ENCODE data around the gene HOXC5. TPM values are rescaled to one million over a fixed set of nuclear protein-coding genes. Genes with fewer than 3 reads are reported as not detected.

Gene HOXC5
- polyA plus RNA-seq, 10 donors, result 0.63 to 2.7 (median 1.8) TPM

DNA sequence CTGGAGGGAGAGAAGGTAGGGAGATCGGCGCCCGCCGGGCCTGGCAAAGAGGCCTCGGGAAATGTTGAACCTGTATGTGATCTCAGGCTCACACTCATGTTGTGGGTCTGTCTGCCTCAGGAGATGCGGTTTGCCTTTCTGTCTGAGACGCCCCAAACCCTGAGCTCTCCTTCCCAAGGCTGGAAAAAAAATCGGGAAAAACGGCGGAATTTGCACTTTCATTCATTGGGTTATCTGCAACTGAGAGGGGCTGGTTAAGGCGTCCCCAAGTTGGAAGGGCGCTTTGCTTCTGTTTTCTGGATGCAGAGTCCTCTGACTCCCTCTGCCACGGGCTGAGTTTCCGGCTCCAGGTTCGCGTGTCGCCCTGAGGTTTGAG is 37.9 kb upstream of the HOXC5 start:
- DNase-seq, result no peak

DNA sequence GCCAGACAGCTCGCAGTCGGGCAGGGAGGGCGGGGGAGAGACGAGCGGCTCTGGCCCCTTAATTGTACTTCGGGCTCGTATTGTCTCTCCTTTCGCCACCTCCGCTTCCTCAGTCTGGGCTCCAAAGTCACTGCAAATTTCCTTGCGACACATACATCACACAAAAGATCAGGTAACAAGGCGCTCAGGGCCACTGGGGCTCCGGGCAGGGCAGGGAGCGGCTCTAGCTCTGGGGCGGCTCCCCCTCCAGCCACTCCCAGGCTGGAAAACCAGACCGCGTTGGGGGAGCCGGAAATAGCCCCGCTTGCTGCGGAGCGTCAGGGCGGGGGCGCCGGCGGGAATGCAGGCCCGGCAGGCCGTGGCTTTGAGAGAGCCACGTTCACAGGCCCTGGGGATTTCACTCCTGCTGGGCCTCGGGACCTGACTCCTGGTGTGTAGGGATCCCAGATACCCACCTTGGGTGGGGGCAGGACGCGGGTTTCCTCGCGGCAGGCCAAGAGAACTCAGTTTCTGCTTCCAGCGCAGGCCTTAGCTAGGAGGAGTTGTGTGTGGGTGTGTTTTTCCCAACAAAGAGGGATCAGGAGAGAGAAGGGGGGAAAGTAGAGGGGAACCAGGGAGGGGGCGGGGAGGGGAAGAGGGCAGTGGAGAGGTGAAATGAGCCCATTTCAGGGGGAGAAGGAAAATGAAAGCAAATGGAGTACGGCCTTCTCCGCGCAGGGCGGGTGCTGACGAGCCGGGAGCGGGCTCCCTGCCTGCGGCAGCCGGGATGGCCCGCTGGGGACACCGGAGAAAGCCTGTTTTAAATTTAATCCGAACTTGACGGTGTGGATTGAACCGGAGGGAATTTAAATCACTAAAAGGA is 37.2 kb upstream of the HOXC5 start:
- DNase-seq, result peak in 1 of 3 donors; percentile 93

DNA sequence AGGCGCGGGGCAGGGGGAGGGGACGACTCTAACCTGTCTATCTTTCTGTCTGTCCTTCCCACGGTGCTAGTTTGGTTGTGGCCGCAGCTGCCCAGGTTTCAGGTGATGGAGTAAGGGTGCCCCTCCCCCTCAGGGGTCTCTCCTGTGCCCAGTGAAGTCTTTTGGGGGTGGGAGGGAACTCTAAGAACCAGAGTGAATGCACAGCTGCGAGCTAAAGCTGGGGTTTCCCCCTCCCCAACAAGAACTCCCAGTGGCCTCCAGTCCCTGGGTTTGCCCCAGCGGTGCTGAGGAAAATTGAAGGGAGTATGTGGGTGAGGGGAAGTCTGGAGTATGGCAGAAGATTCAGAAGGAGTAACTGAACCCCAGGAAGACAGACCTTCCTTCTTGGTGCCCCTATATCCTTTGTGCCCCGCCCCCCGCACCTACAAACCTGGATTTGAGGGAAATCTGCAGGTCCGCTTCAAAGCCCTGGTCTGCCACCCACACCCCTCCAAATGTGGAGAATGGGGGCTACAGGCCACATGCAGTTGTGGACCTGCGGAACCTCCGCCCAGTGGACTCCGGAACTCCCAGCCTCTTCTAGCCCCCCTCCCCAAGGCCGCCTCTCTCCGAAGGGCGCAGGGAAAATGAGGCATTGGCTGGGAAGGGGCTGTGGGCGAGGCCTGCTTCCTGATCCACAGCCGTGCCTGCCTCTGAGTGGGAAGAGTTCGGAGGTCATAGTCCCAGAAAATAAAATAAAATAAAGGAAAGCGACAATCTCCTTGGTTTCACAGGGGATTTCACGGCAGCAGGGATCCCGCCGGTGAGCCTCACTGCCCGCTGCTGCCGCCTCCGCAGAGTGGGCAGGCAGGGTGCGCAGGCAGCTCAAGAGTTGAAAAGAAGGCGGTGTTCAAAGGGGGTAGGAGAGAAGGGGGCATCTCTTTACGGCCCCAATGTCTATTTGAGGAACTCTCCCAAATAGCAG is 36.3 kb upstream of the HOXC5 start:
- DNase-seq, result peak in 1 of 3 donors; percentile 77

DNA sequence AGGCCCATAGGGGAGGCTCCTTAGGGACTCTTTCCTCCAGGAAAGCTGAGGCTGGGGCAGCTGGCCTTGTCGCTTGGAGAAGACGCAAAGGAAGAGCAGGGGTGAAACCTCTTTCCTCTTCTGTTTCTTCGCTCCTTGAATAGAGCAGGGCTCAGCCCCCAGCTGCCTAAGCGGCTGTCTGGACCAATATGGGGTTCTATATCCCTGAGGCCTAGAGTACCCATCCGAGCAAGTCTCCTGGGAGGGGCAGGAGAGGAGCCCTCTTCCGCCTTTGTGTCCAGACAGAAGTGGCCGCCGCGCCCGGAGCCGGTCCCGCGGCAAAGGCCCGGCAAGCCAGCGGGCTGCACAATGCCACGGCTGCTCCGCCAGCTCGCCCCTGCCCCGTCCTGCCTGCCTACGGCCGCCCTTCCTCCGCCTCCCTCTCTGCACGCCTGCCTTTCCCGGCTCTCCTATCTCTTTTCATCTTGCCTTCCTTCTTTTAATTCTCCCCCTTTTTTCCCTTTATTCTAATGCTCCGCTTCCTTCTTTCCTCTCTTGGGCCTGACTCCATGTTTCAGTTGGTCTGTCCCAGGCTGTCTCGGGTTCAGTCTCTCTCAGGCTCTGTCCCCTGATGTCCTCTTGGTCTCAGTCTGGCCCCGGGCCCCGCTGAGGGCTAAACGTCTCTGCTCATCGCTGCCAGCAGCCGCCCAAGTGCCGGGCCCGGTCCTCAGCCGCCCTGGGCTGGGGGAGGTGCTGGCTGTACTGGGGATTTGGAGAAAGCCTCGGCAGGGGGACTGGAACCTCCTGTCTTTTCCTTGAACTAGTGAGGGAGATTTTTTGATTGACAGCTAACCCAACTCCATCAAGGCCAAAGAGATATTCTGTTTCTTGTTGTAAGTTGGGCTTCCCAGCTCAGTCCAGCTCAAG is 35.4 kb upstream of the HOXC5 start:
- peak in 1 of 3 donors; percentile 83 for DNase-seq

DNA sequence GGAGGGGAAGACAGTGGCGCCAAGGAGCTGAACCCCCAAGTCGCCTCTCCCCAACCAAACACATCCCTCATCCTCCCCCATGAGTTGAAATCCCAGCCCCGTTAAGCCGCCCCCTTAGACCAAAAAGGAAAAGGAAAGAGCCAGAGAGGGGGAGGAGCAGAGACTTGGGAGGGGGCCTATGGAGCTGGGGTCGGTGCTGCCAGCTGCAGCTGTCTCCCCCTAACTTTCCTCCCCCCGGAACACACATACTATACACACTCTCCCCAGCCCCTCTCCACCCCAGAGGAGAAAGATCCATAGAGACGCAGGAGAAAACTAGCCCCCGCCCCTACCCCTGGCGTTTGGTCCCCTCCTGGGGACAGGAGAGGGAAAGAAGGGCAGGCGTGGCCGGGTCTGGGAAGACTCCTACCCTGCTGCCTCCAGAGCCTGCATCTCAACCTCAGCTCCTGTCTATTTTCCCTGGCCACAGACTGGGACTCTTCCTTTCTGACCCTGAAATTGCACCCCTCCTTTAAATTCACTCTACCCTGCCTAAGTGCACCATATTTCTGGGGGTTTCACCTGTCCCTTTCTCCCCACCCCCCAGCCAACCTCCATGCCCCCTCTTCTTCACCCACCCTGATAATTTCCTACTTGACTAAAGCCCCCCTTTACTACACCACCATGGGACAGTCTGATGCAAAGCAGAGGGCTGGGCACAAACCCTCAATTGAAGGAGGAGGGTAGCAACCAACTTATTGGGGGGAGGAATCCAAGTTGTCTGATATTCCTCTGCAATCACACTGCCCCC is 34.5 kb upstream of the HOXC5 start:
- DNase-seq, result peak in 1 of 3 donors; percentile 86

DNA sequence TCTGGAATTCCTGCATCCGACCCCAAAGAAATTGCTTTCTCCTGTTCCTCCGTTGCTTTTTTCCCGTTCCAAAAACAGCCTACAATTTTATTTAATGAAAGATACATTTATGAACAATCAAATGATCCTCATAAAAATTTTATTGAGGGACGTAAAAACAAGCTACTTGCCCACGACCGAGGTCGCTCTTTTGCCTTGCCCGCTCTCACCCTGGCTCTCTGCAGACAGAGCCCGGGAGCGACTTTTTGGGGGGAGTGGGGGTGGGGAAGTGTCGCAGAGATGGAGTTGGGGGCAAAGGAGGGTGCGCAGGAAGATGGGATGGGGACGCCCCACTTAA is 34.0 kb upstream of the HOXC5 start:
- no peak for DNase-seq

DNA sequence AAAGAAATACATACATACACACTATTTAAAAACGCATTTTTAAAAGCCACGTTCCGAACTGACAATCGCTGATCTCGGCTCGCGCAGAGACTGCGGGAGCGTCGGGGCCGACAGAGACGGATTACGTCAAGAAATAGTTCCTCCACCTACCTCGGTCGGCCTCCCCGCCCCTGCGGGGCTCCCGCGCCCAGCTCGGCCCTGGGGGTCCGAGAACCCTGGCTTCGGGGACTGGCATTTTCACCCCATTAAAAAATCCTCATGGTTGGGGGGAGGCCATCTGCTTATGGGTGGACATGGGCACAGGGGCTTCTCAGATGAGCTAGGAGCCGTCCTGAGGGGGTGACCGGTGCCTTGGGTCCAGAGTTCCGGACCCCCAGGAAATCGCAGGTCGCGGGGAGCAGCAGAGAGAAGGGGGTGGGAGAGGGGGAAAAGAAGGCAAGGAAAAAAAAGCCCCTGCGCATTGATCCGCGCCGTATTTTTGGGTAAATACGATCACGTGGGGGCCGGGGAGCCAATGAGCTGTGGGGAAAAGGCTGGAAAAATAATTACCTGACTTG is 33.2 kb upstream of the HOXC5 start:
- peak in 2 of 3 donors; percentile 83 to 96 for DNase-seq

DNA sequence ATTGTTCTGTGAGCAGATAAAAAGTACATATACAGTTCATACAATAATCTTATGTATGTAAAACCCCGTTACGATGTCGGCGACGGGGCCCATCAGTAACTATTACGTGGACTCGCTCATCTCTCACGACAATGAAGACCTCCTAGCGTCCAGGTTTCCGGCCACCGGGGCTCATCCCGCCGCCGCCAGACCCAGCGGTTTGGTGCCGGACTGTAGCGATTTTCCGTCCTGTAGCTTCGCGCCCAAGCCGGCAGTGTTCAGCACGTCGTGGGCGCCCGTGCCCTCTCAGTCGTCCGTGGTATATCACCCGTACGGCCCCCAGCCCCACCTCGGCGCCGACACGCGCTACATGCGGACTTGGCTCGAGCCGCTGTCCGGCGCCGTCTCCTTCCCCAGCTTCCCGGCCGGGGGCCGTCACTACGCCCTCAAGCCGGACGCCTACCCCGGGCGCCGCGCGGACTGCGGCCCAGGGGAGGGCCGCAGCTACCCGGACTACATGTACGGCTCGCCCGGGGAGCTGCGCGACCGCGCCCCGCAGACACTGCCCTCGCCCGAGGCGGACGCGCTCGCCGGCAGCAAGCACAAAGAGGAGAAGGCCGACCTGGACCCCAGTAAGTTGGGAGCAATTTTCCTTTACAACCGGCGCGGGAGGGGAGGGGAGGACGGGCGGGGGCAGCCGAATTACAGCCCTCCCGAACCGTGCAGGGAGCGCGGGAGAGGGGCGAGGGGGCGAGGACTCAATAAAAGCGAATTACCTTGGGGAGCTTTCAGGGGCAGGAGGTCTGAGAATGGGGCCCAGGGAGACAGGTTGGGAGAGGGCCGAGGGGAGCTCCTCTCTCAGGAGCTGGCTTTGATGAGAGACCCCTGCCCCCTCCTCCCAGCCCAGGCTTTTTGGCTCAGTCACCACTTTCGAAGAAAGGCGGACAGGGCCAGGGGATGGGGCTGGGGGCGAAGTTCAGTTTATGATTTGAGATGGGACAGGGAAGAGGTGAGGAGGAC is 32.4 kb upstream of the HOXC5 start, which contains the start of gene HOXC9:
Gene HOXC9 (plus strand): TSS at position 46 of the 999 bp plus-strand sequence. CDS start 28 bp downstream, at position 74.
- no peak for DNase-seq

DNA sequence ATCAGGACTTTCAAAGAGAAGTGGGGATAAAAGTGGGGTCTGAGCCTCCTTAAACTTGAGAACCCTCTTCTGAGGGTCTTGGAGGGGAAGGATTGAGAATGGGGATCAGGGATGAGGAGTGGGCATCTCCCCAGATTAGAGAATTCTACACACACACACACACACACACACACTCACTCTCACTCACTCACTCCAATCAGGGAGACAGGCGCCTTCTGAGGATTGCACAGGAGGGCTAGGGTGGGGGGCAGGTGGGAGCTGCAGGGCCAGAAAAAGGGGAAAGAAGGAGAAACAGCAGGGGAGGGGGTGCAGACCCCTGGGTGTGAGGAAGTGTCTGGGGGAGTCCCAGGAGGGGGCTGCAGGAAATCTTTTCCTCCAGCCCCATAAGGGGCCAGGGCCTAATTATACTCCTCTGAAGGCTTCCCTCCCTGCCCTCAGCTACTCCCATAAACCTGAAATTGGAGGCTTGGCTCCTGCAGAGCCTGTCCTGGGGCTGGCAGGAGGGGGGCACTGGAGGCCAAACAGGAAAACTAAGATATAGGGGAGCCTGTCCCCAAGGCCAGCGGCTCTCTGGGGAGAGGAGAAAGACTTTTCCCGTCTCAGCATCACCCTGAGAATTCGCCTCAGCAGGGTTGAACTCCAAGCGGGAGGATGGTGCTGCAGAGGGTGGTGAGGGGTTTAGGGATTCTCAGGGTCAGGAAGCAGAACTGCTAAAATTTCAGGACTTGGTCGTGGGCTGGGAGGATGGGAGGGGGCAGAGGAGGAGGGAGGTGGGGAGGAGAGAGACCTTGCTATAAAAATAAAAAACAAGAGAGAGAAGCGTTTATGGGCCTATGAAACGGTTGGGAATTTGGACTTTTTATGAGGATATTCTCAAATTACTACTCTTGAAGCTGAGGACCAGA is 31.3 kb upstream of the HOXC5 start:
- no peak for DNase-seq

DNA sequence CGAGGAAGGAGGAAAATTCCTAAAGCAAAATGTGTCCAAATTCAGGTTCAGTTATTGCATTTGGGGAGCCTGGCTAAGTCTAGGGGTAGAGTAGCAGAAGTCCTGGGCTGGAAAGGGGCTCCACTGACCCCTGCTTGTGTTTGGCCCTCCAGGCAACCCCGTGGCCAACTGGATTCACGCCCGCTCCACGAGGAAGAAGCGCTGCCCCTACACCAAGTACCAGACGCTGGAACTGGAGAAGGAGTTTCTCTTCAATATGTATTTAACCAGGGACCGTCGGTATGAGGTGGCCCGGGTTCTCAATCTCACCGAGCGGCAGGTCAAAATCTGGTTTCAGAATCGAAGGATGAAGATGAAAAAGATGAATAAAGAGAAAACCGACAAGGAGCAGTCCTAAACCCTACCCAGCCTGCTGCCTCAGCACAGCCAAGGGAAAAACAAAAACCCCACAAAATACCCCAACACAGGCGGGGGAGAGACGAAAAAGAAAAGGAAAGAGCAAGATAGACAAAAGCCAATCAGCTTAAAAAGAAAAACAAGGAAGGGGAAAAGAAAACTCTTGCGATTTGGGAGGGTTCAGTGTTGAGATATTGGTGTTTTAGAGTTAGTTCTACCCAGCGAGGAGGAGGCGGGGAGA is 30.5 kb upstream of the HOXC5 start:
- DNase-seq, result peak in 1 of 3 donors; percentile 69

DNA sequence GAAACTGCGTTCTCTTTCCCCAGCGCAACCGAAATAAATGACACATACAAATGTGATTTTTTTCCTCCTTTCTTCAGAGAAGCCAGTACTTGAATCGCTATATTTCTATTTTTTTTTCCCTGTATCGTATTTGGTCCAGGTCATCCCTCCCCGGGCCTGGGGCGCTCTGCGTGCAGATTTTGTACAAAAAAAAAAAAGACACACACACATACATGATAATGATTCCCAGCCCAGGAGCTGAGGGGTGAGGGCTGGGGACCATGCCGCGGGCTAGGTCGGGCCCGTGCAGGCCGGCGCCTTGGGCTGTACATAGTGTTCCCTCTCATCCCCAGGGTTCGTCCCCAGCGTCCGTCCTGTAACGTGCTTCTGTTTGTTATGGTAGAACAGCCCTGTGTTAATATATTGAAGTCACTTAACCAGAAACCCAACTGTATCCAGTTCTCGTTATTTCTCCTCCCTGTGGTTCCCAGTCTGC is 29.9 kb upstream of the HOXC5 start:
- peak in 1 of 3 donors; percentile 67 for DNase-seq

DNA sequence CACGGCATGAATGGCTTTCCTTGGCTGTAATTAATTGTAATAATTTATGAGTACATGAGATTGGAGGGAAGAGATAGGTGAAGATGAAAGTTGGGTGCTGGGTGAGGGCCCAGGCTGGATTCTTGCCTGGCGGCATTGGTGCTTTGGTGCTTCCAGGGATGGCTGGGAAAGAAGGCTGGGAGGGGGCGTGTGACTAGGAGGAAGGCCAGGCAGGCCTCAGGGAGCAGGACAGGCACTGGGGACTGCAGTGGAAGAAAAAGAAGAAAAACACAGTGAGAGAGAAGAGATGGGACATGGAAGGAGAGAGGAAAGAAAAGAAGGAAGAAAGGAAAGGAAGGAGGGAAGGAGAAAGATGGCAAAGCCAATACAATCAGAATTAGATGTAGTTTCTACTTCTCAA is 29.2 kb upstream of the HOXC5 start:
- no peak for DNase-seq

DNA sequence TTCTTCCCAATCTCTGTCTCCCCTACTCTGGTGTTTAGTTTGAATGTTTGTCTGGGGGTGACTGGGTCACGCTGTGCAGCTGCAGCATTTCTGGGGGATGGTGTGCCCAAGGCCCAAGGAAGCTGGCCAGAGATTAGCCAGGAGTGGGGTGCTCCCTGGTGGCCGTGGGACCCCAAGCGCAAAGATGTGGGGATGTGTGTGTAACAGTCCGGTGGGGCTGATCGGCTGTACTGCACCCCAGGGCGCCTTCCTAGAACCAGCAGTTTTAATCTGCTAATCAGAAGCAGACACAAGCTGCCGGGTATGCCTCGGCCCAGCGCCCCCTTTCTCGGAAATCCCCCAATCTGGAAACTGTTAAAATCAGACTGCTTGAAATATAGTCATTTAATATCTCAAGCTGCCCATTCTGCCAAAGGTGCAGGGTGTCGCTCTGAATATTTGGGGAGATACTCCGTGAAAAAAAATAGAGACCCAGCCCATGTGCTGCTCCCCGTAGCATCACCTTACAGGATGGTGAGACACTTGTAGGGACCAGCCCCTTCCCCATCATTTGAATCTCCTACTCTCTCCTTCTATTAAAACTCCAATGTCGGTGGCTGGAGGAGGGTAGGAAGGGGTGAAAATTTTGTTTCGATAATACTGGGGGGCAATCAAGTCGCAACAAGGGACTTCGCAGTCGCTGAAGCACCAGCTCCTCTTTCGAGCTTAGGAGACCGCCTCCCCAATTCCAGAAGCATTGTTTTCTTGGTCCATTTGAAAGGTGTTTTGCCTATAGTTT is 28.6 kb upstream of the HOXC5 start:
- no peak for DNase-seq

DNA sequence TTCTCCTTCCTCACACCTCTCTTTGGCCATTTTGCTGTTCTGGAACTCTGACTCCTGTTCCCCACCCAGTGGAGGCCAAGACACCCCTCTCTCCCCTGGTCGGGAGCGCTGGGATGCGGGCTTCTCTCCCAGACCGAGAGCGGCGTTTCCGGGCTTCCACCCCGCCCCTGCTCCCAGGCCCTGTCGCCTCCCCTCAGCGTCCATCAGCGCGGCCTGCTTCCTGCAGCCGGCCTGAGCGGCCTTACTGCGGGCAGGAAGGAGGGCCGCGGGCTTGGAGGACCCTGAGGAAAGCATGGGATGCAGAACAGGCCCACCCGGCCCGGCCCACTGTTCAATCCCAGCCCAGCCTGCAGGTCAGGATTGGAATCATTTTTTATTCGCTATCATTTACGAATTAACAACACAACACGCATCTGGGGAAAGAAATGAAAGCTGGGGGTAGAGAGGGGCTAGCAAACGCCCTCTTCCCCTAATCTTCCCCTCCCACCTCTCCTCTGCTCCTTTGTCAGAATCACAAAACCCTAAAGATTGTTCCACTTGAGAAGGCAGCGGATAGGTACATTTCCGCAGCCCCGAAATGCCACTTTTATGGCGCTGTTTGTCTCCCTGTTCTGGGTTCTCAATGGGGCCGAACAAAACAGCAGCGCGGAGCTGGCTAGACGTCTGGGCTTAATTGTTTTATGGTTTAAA is 27.9 kb upstream of the HOXC5 start:
- peak in 1 of 3 donors; percentile 89 for DNase-seq

DNA sequence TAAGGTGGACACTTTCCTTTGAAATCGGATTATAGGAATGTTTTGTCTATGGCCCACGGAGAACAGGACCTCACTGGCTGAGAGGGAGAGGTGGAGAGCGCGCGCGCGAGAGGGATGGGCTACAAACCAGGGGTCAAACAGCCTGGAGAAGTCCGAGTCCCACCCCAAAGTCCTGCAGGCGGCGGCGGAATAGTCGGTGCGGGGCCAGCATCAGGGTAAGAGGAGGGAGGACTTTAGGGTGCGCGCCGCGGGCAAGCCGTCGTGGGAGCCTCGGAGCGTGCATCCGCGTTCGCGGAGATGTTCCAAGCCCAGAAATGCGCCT is 27.4 kb upstream of the HOXC5 start:
- DNase-seq, result peak in 1 of 3 donors; percentile 74

All from muscle of back (tissue), 11 donors.